ENCODE data around the gene ADAD2. TPM values are rescaled to one million over a fixed set of nuclear protein-coding genes. Genes with fewer than 3 reads are reported as not detected.

The ADAD2 gene
- polyA plus RNA-seq, 6 donors from 2014 or later, result 0.17 TPM; not detected in 5

DNA sequence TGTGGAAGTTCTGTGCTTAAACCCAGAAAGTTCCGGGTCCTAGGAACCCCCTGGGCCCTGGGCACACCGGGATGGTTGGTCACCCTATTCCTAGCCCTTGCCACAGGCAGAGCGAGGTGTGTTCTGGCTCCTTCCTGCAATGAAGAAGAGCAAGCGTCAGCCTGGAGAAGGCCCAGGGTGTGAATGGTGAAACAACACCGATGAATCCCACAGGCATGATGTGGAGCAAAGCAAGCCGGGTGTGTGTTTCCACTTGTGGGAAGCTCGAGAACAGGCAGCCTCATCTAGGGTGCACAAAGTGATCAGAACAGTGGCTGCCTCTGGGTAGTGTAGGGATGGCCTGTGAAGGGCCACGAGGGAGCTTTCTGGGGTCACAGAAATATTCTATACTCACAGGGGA lies 35.1 kb downstream of the ADAD2 start:
- Mint-ChIP-seq H3K4me1 (no peaks in the 10 kb centered on the region), H3K27ac (no peak overlapping the region), H3K4me3 (no peak overlapping the region), H3K9me3 (no peaks in the 10 kb centered on the region), H3K36me3 (no peaks in the 10 kb centered on the region), H3K27me3 (peaks cover 10 to 49% (median 43%) of the 10 kb centered on the region in 3 donors)
- no peak for ATAC-seq (ENCODE audit: low read depth in 2 of 2)
- no peak for DNase-seq

DNA sequence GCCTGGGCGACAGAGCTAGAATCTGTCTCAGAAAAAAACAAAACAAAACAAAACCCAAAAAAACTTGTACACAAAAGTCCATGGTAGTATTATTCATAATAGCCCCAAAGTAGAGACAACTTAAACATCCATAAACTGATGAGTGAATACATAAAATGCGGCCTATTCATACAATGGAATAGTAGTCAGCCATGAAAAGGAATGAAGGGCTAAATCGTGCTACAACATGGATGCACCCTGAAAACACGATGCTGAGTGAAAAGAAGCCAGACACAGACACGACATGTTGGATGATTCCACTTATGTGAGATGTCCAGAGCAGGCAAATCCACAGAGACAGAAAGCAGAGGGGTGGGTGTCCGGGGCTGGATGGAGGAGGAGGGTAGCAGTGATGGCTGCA lies 36.6 kb downstream of the ADAD2 start:
- no peaks in the 10 kb centered on the region for H3K9me3 Mint-ChIP-seq
- no peak overlapping the region for H3K4me3 Mint-ChIP-seq
- ATAC-seq (ENCODE audit: low read depth in 2 of 2) (no peak), DNase-seq (no peak)
- H3K27ac Mint-ChIP-seq, result no peak overlapping the region
- H3K36me3 Mint-ChIP-seq, result no peaks in the 10 kb centered on the region
- no peaks in the 10 kb centered on the region for H3K4me1 Mint-ChIP-seq
- H3K27me3 Mint-ChIP-seq, result peaks cover 5 to 49% (median 47%) of the 10 kb centered on the region in 3 donors

DNA sequence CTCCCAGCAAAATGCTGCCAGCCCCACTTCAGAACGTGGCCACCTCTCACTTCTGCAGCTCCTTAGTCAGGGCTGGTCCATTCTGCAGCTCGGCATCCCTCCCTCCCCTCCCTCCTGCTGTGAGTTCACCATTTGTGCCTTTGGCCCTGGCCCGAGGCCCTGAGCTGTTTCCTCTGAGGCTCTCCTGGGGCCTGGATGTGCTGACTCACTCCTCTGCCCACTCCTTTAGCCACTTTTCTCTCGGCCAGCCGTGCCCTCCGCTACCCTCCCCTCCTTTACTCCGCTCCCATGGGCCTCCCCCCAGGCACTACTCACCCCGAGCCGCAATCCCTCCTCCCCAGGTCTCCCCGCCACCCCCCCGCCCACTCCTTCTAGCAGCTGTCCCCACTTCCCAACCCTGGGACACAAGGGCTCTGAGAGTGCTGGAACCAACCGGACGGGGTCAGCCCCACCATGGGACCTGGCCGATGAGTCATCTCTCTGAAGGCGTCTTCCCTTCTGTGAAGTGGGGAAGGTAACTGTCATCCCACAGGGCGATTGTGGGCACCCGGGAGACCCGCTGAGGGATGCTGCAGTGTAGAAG lies 37.4 kb downstream of the ADAD2 start:
- no peak for ATAC-seq (ENCODE audit: low read depth in 2 of 2)
- H3K27ac Mint-ChIP-seq, result no peak overlapping the region
- no peaks in the 10 kb centered on the region for H3K9me3 Mint-ChIP-seq
- peaks cover 6 to 50% (median 49%) of the 10 kb centered on the region in 3 donors for H3K27me3 Mint-ChIP-seq
- H3K4me3 Mint-ChIP-seq, result no peak overlapping the region
- H3K36me3 Mint-ChIP-seq, result no peaks in the 10 kb centered on the region
- no peak for DNase-seq
- H3K4me1 Mint-ChIP-seq, result no peaks in the 10 kb centered on the region

DNA sequence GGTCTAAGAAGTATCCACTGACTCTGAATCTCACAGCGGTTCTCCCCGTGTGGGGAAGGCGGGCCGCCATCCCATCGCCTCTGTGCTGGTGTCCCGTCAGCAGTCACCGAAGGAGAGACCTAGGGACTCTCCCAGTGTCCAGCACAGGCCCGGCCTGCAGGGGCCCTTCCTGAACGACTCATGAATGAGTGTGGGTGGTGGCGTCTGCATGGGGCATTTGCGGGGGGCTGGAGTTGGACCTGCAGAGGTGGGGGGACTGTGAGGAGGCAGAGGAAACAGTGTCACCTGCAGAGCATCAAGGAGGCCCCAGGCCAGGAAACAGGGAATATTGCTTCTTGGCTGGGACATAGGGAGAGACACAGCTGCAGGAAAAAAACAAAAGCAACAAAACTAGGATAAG lies 38.5 kb downstream of the ADAD2 start:
- H3K4me1 Mint-ChIP-seq, result no peaks in the 10 kb centered on the region
- H3K9me3 Mint-ChIP-seq, result no peaks in the 10 kb centered on the region
- no peak overlapping the region for H3K27ac Mint-ChIP-seq
- DNase-seq (no peak), ATAC-seq (ENCODE audit: low read depth in 2 of 2) (no peak)
- H3K36me3 Mint-ChIP-seq, result no peaks in the 10 kb centered on the region
- H3K27me3 Mint-ChIP-seq, result peaks cover 10 to 54% (median 53%) of the 10 kb centered on the region in 3 donors
- H3K4me3 Mint-ChIP-seq, result no peak overlapping the region

DNA sequence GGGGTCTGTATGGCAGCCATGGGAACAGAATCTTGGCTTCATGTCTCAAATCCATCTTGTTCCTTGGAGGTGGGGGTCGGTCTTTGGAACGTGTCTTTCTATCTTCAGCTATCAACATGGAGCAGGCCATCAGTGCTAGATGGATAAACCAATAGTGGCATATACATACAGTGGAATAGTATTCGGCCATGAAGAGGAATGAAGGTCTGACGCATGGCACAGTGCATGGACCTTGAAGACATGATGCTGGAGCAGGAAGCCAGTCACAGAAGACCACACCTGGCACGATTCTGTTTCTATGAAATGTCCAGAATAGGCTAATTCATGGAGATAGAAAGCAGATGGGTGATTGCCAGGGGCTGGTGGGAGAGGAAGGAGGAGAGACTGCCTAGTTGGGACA lies 41.1 kb downstream of the ADAD2 start:
- H3K27me3 Mint-ChIP-seq, result peaks cover 19 to 36% (median 33%) of the 10 kb centered on the region in 3 donors
- no peak overlapping the region for H3K4me3 Mint-ChIP-seq
- H3K9me3 Mint-ChIP-seq, result no peaks in the 10 kb centered on the region
- H3K36me3 Mint-ChIP-seq, result no peaks in the 10 kb centered on the region
- DNase-seq (no peak), ATAC-seq (ENCODE audit: low read depth in 2 of 2) (no peak)
- H3K4me1 Mint-ChIP-seq, result no peaks in the 10 kb centered on the region
- no peak overlapping the region for H3K27ac Mint-ChIP-seq

DNA sequence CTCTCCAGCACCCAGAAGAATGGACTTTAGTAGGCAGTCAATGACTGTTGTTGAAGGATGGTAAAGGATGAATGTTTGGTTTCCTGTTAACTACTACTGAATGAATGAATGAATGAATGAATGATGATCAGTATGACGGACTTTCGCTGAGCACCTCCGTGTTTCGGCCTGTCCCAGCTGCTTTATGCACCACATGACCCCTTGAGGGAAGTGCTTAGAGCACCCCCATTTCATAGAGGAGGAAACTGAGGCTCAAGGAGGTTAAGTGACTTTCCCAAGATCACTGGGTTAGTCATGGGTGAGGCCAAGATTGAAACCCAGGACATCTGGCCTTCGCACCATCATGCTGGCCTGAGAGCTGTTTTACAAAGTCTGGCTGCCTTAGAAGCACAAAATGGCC lies 42.0 kb downstream of the ADAD2 start:
- no peak overlapping the region for H3K27ac Mint-ChIP-seq
- H3K4me1 Mint-ChIP-seq, result no peaks in the 10 kb centered on the region
- H3K27me3 Mint-ChIP-seq, result peaks cover 18 to 28% (median 24%) of the 10 kb centered on the region in 3 donors
- no peaks in the 10 kb centered on the region for H3K9me3 Mint-ChIP-seq
- DNase-seq, result no peak
- no peaks in the 10 kb centered on the region for H3K36me3 Mint-ChIP-seq
- no peak overlapping the region for H3K4me3 Mint-ChIP-seq
- ATAC-seq (ENCODE audit: low read depth in 2 of 2), result no peak

DNA sequence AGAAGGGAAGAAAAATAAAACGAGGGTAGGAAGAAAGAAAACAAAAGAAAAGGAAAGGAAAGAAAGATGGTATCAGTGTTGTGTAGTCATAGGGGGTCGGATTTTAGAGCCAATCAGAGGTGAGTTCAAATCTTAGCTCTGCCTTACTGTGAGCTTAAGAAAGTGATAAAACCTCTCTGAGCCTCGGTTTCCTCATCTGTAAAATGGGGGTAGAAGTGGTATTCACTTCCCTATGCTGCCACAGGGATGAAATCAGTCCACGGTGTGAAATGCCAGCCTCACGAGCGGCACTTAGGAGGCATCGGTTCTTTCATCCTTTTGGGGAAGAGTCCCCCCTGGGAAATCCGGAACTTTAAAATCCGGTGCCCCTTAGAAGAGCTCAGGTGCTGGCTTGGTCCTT lies 42.8 kb downstream of the ADAD2 start:
- no peaks in the 10 kb centered on the region for H3K36me3 Mint-ChIP-seq
- no peak for ATAC-seq (ENCODE audit: low read depth in 2 of 2)
- H3K27me3 Mint-ChIP-seq, result peaks cover 23 to 28% (median 26%) of the 10 kb centered on the region in 3 donors
- no peaks in the 10 kb centered on the region for H3K4me1 Mint-ChIP-seq
- no peak for DNase-seq
- no peaks in the 10 kb centered on the region for H3K9me3 Mint-ChIP-seq
- H3K27ac Mint-ChIP-seq, result no peak overlapping the region
- H3K4me3 Mint-ChIP-seq, result no peak overlapping the region

DNA sequence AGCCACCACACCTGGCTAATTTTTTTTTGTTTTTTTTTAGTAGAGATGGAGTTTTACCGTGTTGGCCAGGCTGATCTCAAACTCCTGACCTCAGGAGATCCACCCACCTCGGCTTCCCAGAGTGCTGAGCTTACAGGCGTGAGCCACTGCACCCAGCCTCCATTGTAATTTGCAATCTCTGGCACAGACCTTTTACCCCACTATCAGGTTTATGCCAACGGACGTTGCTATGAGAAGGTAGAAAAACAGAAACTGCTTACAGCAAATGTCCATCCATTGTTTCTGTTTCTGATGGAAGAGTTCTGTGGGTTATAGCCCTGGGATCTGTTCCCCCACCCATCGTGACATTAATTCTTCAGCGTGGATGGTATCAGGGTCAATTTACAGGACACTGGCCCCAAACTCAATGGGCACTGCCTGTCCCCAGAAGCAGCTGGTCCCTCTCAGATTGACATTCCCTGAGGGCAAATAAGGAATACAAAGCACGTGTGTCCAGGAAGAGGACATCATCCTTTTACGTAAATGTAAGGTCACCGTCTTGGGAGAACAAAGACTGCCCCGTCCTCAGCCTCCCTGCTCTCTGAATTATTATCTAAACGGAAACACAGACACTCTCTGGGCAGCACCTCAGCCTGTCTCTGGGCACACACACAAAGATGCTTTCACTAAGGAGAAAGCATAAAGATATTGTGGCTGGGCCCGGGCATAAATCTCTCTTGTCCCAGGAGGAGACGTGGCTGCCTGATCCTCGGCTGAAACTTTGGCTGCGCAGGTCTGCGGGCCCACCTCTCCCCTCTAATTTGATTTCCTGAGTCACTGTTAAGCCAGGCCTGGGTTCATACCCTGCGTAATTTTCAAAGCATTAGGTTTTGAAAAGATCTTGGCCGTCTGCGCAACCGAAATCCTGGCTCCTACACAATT lies 43.6 kb downstream of the ADAD2 start:
- peak overlapping the region in 1 of 8 donors; percentile 62 for H3K4me3 Mint-ChIP-seq
- ATAC-seq (ENCODE audit: low read depth in 2 of 2), result no peak
- no peak for DNase-seq
- no peak overlapping the region for H3K27ac Mint-ChIP-seq
- no peaks in the 10 kb centered on the region for H3K9me3 Mint-ChIP-seq
- peaks cover 28 to 36% (median 30%) of the 10 kb centered on the region in 3 donors for H3K27me3 Mint-ChIP-seq
- no peaks in the 10 kb centered on the region for H3K4me1 Mint-ChIP-seq
- no peaks in the 10 kb centered on the region for H3K36me3 Mint-ChIP-seq

DNA sequence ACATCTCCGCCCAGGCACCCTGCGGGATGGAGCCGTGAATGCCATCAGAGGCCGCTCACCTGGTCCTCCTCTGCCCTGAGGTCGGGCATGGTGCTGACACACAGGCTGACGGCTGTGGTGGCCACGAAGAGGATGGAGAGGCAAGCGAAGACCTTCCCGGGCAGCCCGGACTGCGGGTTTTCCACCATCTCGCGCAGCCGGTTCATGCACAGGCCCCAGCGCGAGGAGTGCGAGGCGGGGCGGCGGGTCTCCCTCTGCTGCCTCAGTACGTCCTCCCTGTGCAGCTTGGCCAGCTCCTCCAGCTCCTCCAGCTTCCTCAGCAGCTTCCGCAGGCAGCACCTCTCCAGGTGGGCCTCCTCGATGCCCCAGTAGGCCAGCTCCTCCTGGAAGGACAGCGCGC lies 45.7 kb downstream of the ADAD2 start:
- no peak overlapping the region for H3K27ac Mint-ChIP-seq
- H3K4me1 Mint-ChIP-seq, result no peaks in the 10 kb centered on the region
- ATAC-seq (ENCODE audit: low read depth in 2 of 2), result no peak
- no peaks in the 10 kb centered on the region for H3K9me3 Mint-ChIP-seq
- DNase-seq, result no peak
- H3K27me3 Mint-ChIP-seq, result peaks cover 37 to 46% (median 40%) of the 10 kb centered on the region in 3 donors
- H3K4me3 Mint-ChIP-seq, result no peak overlapping the region
- no peaks in the 10 kb centered on the region for H3K36me3 Mint-ChIP-seq

DNA sequence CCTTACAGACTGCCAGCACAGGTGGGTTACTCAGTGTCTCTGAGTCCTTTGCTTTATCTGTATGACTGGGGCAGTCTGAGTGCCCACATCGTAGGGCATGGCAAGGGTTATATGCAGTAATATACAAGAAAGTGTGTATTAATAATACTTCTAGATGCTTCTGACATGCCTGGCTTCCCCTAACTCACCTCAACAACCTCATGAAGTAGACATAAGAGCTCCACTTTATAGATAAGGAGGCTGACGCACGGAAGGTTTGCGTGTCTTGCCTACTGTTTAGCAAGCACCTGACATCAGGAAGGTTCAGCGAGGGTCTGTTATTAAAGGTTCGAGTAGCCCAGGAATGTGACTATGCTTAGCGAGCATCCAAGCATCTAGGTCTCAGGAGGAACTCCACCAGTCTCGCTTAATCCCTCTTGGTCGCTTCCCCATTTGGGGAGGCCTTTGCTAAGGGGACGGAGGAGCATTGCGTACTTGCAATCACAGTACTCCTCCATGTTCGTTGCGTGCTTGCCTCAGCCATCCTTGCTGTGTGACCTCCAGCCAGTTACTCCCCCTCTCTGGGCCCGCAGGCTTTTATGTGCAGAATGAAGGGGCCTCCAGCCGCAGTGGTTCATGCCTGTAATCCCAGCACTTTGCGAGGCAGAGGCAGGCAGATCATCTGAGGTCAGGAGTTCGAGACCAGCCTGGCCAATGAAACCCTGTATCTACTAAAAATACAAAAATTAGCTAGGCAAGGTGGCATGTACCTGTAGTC lies 47.2 kb downstream of the ADAD2 start:
- no peak for ATAC-seq (ENCODE audit: low read depth in 2 of 2)
- Mint-ChIP-seq H3K27ac (no peak overlapping the region), H3K27me3 (peaks cover 40 to 43% (median 42%) of the 10 kb centered on the region in 3 donors), H3K4me3 (no peak overlapping the region), H3K9me3 (no peaks in the 10 kb centered on the region), H3K4me1 (no peaks in the 10 kb centered on the region), H3K36me3 (peaks cover 0 to under 1% of the 10 kb centered on the region in 2 donors)
- no peak for DNase-seq

DNA sequence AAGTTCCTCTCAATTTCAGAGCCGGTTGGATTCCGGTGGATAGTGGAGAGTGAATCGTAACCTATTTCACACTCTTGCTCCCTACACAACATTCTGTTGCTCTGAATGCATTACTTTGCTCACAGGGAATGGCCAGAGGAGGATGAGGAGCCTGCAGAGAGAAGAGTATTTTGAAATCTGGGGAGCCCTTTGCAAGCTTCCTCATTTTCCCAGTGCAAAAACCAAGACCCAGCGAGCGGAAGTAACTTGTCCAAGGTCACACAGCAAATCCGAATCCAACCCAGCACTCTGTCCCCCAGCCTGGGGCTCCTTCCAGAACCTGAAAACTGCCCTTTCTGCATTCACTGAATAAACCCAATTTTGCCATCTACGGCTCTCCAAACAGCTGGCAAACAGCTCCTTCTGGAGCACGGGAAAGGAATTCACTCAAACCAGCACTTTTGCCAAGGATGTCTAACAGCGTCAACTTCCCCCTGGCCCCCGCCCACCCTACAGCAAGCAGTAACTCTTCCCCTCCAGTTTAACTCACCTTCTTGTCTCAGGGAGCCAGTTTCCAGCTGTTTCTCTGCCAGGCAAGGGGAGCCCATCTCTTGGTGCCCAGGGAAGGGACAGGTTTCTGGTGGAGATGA lies 48.3 kb downstream of the ADAD2 start:
- Mint-ChIP-seq H3K4me1 (no peaks in the 10 kb centered on the region), H3K36me3 (peaks cover 3 to 12% of the 10 kb centered on the region in 2 donors), H3K27ac (peak overlapping the region in 1 of 6 donors; percentile 60), H3K27me3 (peaks cover 41 to 47% (median 46%) of the 10 kb centered on the region in 3 donors), H3K4me3 (peak overlapping the region in 1 of 8 donors; percentile 22), H3K9me3 (peaks cover 0 to 11% (median 2%) of the 10 kb centered on the region in 7 donors)
- DNase-seq (no peak), ATAC-seq (ENCODE audit: low read depth in 2 of 2) (no peak)

DNA sequence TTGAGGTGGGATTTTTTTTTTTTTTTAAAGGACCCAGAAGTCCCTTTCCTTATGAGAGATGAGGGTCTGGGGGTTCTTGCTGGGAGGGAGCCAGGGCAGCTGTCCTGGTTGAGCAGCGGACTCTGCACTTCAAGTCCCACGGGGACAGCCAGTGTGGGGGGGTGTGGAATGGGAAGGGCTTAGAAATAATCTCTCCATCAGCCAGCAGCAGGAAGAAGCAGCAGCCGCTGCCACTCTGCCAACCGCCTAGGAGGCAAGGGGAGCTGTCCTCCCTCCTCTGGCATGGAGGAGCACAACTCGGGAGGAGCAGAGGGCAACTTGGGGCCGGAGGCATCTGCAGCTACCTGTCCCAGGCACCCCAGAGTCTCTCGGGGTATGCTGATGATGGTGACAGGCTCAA lies 49.0 kb downstream of the ADAD2 start, which contains the start of gene KCNG4:
Gene KCNG4 (minus strand): TSS at position 104 of the 400 bp plus-strand sequence. CDS start 2,527 bp downstream, outside the sequence.
- peaks cover 0 to 14% (median 4%) of the 10 kb centered on the region in 7 donors for H3K9me3 Mint-ChIP-seq
- DNase-seq, result no peak
- ATAC-seq (ENCODE audit: low read depth in 2 of 2), result no peak

DNA sequence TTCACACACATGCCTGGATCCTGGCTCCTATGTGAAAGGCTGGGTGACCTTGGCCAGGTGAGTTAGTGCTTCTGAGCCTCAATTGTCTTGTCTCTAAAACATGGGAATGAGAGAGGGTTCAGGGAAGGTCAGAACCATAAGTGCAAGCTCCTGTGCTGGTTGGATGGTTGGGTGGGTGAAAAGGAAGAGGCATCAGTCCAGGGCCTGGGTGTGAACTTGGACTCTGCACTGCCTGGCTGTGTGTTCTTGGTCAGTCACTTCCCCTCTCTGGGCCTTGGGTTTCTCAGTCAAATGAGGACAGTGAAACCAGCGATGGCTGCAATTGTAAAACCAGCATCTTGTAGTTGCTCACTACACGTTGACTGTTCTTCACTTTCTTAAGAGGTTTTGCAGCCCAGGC lies 49.5 kb downstream of the ADAD2 start:
- Mint-ChIP-seq H3K27ac (peak overlapping the region in 1 of 6 donors; percentile 54), H3K4me3 (no peak overlapping the region), H3K9me3 (peaks cover 0 to 14% (median 4%) of the 10 kb centered on the region in 7 donors), H3K27me3 (peaks cover 43 to 53% (median 44%) of the 10 kb centered on the region in 3 donors), H3K4me1 (no peaks in the 10 kb centered on the region), H3K36me3 (peaks cover 6 to 12% of the 10 kb centered on the region in 2 donors)
- ATAC-seq (ENCODE audit: low read depth in 2 of 2) (no peak), DNase-seq (no peak)

More for the DNA sequence above, 49.0 kb downstream of the ADAD2 start, which contains the start of gene KCNG4:
- Mint-ChIP-seq H3K4me1 (no peaks in the 10 kb centered on the region), H3K4me3 (peak within 1 kb of the TSS in 1 of 8 donors; percentile 22), H3K27ac (peak within 1 kb of the TSS in 2 of 6 donors; percentile 54 to 60), H3K27me3 (peaks cover 41 to 50% (median 45%) of the 10 kb centered on the region in 3 donors), H3K36me3 (peaks cover 6 to 12% of the 10 kb centered on the region in 2 donors)

Measured in naive B cell (primary cell).